ENCODE data around the gene ZCWPW2. TPM values are rescaled to one million over a fixed set of nuclear protein-coding genes. Genes with fewer than 3 reads are reported as not detected.
A peak's percentile ranks its signal among the peaks of the same experiment; 100 is the strongest.

ZCWPW2 gene
- total and polyA plus RNA-seq, 9 of the 15 experiments (the other 6 are each of a cell fraction or from before 2014, with no cell fraction given): 0.10 to 0.77 (median 0.44) TPM

- peak; percentile 81 for TF ChIP-seq REST (IDR thresholded peaks at IDR 0.05; ENCODE audit: borderline replicate concordance)
- TF ChIP-seq REST (CRISPR knock-in tag; IDR thresholded peaks at IDR 0.05; ENCODE audit: low read depth): peak; percentile 88
- peak; percentile 85 for TF ChIP-seq CREB3L1 (IDR thresholded peaks at IDR 0.05; ENCODE audit: borderline replicate concordance, low read depth)
- TF ChIP-seq ARHGAP35 (IDR thresholded peaks at IDR 0.05; ENCODE audit: partially characterized antibody): no peak
- TF ChIP-seq TSC22D4 (tag; IDR thresholded peaks at IDR 0.05): no peak
- TF ChIP-seq GATAD2B (IDR thresholded peaks at IDR 0.05; ENCODE audit: borderline replicate concordance): peak; percentile 9; the same call in 1 of the 2 replicates
- TF ChIP-seq ZFPM2 (CRISPR knock-in tag; IDR thresholded peaks at IDR 0.05): 0 out of 2 replicates have a peak, but pooled peaks have one; percentile 37
- no peak for TF ChIP-seq HES1 (IDR thresholded peaks at IDR 0.05; ENCODE audit: low read depth)
- TF ChIP-seq ZNF224 (CRISPR knock-in tag; IDR thresholded peaks at IDR 0.05): no peak; the same call in 1 of the 2 replicates
- no peak for TF ChIP-seq SRSF7 (optimal IDR thresholded peaks at IDR 0.05; ENCODE audit: low read depth, low read length)
- peak; percentile 68 for TF ChIP-seq E2F8 (IDR thresholded peaks at IDR 0.05; ENCODE audit: low read depth, partially characterized antibody)
- no peak for TF ChIP-seq ZNF184 (CRISPR knock-in tag; IDR thresholded peaks at IDR 0.05)
- no peak for TF ChIP-seq BRCA1 (IDR thresholded peaks at IDR 0.05)
- no peak for TF ChIP-seq BRCA1 (CRISPR knock-in tag; IDR thresholded peaks at IDR 0.05)
- TF ChIP-seq ELF1 (tag; IDR thresholded peaks at IDR 0.05): peak; percentile 94
Measured at GRCh38 chr3:28348629-28349468, at the start of gene ZCWPW2, which contains the start of gene AZI2 (continued).
